ENCODE results near the gene IMPG2. TPM values are rescaled to one million over a fixed set of nuclear protein-coding genes. Genes with fewer than 3 reads are reported as not detected.
"Not testable (repeated sequence)": the region's sequence is repeated elsewhere in the genome, so short reads cannot be mapped to it uniquely, and the experiment has no call there.

IMPG2 gene
- total RNA-seq, 1 donor from 2014 or later: 0.30 TPM

DNA sequence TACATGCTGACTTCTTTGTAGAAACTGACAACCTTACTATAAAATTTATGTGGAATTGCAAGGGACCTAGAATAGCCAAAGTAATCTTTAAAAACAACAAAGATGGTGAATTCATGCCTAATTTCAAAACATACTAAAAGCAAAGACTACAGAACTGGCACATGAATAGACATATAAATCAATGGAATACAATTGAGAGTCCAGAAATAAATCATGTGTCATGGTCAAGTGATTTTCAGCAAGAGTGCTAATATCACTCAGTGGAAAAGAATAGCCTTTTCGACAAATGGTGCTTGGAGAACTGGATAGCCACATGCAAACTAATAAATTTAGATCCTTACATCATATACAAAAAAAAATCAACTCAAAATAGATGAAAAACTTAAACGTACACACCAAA, 8.7 kb downstream of the IMPG2 start:
- DNase-seq (ENCODE audit: low read depth): no peak
- no peak overlapping the region for H3K27ac ChIP-seq (ENCODE audit: low read depth, low read length)
- H3K79me2 ChIP-seq (ENCODE audit: insufficient read depth, low read length): no peaks in the 10 kb centered on the region
- Mint-ChIP-seq H3K27me3 (ENCODE audit: low read depth, unreplicated experiment) (no peaks in the 10 kb centered on the region), H3K4me1 (ENCODE audit: low read depth, unreplicated experiment) (no peaks in the 10 kb centered on the region), H3K4me3 (ENCODE audit: unreplicated experiment) (no peak overlapping the region), H3K9me3 (ENCODE audit: unreplicated experiment) (peaks cover 12% of the 10 kb centered on the region), H3K36me3 (ENCODE audit: low read depth, unreplicated experiment) (peaks cover 13% of the 10 kb centered on the region), H3K27ac (ENCODE audit: unreplicated experiment) (no peak overlapping the region)
- no peak overlapping the region for H3K4me2 ChIP-seq (ENCODE audit: low read length)
- H3K9ac ChIP-seq (ENCODE audit: low read length): no peak overlapping the region
- H3K4me3 ChIP-seq (ENCODE audit: insufficient read depth, low read depth, low read length): no peak overlapping the region
- H3K9me3 ChIP-seq (ENCODE audit: insufficient read depth, low read depth, low read length): no peaks in the 10 kb centered on the region
- no peak overlapping the region for H2AFZ ChIP-seq (ENCODE audit: low read depth, low read length)
- H3K4me1 ChIP-seq (ENCODE audit: insufficient read depth, low read length): no peaks in the 10 kb centered on the region
- H3K36me3 ChIP-seq (ENCODE audit: insufficient read depth, low read length): no peaks in the 10 kb centered on the region
- no peaks in the 10 kb centered on the region for H4K20me1 ChIP-seq (ENCODE audit: insufficient read depth, low read length)
- TF ChIP-seq EZH2 (IDR thresholded peaks at IDR 0.05; ENCODE audit: insufficient read depth, low read length): no peak
- TF ChIP-seq, protein P1, sequence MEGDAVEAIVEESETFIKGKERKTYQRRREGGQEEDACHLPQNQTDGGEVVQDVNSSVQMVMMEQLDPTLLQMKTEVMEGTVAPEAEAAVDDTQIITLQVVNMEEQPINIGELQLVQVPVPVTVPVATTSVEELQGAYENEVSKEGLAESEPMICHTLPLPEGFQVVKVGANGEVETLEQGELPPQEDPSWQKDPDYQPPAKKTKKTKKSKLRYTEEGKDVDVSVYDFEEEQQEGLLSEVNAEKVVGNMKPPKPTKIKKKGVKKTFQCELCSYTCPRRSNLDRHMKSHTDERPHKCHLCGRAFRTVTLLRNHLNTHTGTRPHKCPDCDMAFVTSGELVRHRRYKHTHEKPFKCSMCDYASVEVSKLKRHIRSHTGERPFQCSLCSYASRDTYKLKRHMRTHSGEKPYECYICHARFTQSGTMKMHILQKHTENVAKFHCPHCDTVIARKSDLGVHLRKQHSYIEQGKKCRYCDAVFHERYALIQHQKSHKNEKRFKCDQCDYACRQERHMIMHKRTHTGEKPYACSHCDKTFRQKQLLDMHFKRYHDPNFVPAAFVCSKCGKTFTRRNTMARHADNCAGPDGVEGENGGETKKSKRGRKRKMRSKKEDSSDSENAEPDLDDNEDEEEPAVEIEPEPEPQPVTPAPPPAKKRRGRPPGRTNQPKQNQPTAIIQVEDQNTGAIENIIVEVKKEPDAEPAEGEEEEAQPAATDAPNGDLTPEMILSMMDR (IDR thresholded peaks at IDR 0.05; ENCODE audit: insufficient read depth, low read depth, low read length): no peak
- no peaks in the 10 kb centered on the region for H3K27me3 ChIP-seq (ENCODE audit: insufficient read depth, low read length)
- FAIRE-seq: no peak

DNA sequence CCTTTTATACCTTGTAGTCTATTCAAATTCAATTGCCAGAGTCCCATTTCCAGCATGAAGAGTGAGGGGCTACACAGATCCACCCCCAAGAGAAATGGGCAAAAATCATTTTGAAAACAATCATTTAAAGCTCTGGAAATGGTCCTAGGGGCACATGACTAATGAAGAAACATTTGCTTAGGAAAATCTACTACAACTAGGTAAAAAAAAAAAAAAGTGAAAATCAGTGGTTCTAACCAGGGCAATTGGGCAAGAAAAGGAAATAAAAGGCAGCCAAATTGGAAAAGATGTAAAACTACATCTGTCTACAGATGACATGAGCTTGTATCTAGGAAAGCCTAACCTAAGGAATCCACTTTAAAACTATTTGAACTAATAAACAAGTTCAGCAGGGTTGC, 9.4 kb downstream of the IMPG2 start:
- Histone ChIP-seq H3K9me3 (ENCODE audit: insufficient read depth, low read depth, low read length) (no peaks in the 10 kb centered on the region), H3K9ac (ENCODE audit: low read length) (no peak overlapping the region), H3K27ac (ENCODE audit: low read depth, low read length) (no peak overlapping the region), H3K79me2 (ENCODE audit: insufficient read depth, low read length) (no peaks in the 10 kb centered on the region), H3K4me1 (ENCODE audit: insufficient read depth, low read length) (no peaks in the 10 kb centered on the region), H3K4me2 (ENCODE audit: low read length) (no peak overlapping the region), H3K27me3 (ENCODE audit: insufficient read depth, low read length) (no peaks in the 10 kb centered on the region), H3K4me3 (ENCODE audit: insufficient read depth, low read depth, low read length) (no peak overlapping the region), H3K36me3 (ENCODE audit: insufficient read depth, low read length) (no peaks in the 10 kb centered on the region), H2AFZ (ENCODE audit: low read depth, low read length) (no peak overlapping the region), H4K20me1 (ENCODE audit: insufficient read depth, low read length) (no peaks in the 10 kb centered on the region)
- FAIRE-seq: no peak
- no peak overlapping the region for H3K27ac Mint-ChIP-seq (ENCODE audit: unreplicated experiment)
- no peaks in the 10 kb centered on the region for H3K4me1 Mint-ChIP-seq (ENCODE audit: low read depth, unreplicated experiment)
- H3K9me3 Mint-ChIP-seq (ENCODE audit: unreplicated experiment): peaks cover 12% of the 10 kb centered on the region
- H3K27me3 Mint-ChIP-seq (ENCODE audit: low read depth, unreplicated experiment): no peaks in the 10 kb centered on the region
- H3K36me3 Mint-ChIP-seq (ENCODE audit: low read depth, unreplicated experiment): peaks cover 13% of the 10 kb centered on the region
- TF ChIP-seq, protein P1 (IDR thresholded peaks at IDR 0.05; ENCODE audit: insufficient read depth, low read depth, low read length): no peak
- TF ChIP-seq EZH2 (IDR thresholded peaks at IDR 0.05; ENCODE audit: insufficient read depth, low read length): no peak
- no peak overlapping the region for H3K4me3 Mint-ChIP-seq (ENCODE audit: unreplicated experiment)
- DNase-seq (ENCODE audit: low read depth): no peak

DNA sequence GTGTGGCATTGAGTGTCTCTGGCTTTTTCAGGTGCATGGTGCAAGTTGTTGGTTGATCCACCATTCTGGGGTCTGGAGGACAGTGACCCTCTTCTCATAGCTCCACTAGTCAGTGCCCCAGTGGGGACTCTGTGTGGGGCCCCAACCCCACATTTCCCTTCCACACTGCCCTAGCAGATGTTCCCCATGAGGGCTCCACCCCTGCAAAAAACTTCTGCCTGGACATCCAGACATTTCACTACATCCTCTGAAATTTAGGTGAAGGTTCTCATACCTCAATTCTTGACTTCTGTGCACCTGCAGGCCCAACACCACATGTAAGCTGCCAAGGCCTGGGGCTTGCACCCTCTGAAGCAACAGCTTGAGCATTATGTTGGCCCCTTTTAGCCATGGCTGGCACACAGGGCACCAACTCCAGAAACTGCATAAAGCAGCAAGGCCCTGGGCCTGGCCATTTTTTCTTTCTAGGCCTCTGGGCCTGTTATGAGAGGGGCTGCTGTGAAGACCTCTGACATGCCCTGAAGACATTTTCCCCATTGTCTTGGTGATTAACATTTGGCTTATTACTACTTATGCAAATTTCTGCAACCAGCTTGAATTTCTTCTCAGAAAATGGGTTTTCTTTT, 12.1 kb downstream of the IMPG2 start:
- not testable (repeated sequence) for H3K9me3 ChIP-seq (ENCODE audit: insufficient read depth, low read depth, low read length); H3K27ac Mint-ChIP-seq (ENCODE audit: unreplicated experiment); H3K27me3 Mint-ChIP-seq (ENCODE audit: low read depth, unreplicated experiment); H3K4me2 ChIP-seq (ENCODE audit: low read length); H4K20me1 ChIP-seq (ENCODE audit: insufficient read depth, low read length); H3K4me1 ChIP-seq (ENCODE audit: insufficient read depth, low read length); DNase-seq (ENCODE audit: low read depth); H3K9ac ChIP-seq (ENCODE audit: low read length); H3K36me3 ChIP-seq (ENCODE audit: insufficient read depth, low read length); FAIRE-seq; H3K4me3 Mint-ChIP-seq (ENCODE audit: unreplicated experiment); H3K27ac ChIP-seq (ENCODE audit: low read depth, low read length); H3K27me3 ChIP-seq (ENCODE audit: insufficient read depth, low read length); H3K79me2 ChIP-seq (ENCODE audit: insufficient read depth, low read length); H3K4me3 ChIP-seq (ENCODE audit: insufficient read depth, low read depth, low read length); H2AFZ ChIP-seq (ENCODE audit: low read depth, low read length); H3K4me1 Mint-ChIP-seq (ENCODE audit: low read depth, unreplicated experiment)
- peaks cover 12% of the 10 kb centered on the region for H3K9me3 Mint-ChIP-seq (ENCODE audit: unreplicated experiment)
- H3K36me3 Mint-ChIP-seq (ENCODE audit: low read depth, unreplicated experiment): peaks cover 13% of the 10 kb centered on the region

All from astrocyte (in vitro differentiated cells and primary cell).